Fibroblast of villous mesenchyme (primary cell): Measurements from ENCODE around the gene KCNMA1. TPM values are rescaled to one million over a fixed set of nuclear protein-coding genes. Genes with fewer than 3 reads are reported as not detected.

Experiments used
- DNase-seq: peaks from one replicate; pipeline ENCODE4 v3.0.0-alpha.2; 2010; ENCODE audit warnings: low read depth
- H3K4me3 ChIP-seq: 2 replicates; pipeline ENCODE4 v1.5.1; 2011; ENCODE audit warnings: low read depth, mild to moderate bottlenecking, low read length
- total RNA-seq: library from RNA; depleted of rRNA; stranded (reverse); fragments of >200 nt; gene quantifications from 2 replicates; pipeline ENCODE4 v1.2.3, GENCODE V29; 2012
- TF ChIP-seq, protein P1 (sequence below): IDR thresholded peaks from 2 replicates; pipeline ENCODE4 v1.5.1; 2012; ENCODE audit warnings: low read depth, mild to moderate bottlenecking, low read length; ENCODE audit not compliant: insufficient read depth

The KCNMA1 gene
- total RNA-seq, 1 donor, result 36.7 TPM

DNA sequence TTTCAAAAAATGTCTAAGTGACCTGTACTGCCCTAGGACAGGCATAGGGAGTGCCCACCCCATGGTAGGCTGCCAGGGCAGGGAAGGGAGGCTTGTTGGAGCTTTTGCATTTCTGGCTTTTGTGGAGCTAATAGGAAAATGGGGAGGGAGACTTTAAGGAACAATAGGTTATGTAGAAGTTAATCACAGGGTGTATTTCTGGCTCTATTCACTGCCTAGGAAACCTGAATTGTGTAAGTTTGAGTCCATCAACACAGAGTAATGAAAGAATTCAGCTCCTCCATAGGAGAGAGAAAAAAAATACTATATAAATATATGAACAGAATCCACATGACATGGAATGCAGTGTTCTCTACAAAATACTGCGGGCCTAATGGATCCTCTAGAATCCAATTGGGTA is 661.5 kb downstream of the KCNMA1 start:
- H3K4me3 ChIP-seq, result no peak overlapping the region
- TF ChIP-seq, protein P1, sequence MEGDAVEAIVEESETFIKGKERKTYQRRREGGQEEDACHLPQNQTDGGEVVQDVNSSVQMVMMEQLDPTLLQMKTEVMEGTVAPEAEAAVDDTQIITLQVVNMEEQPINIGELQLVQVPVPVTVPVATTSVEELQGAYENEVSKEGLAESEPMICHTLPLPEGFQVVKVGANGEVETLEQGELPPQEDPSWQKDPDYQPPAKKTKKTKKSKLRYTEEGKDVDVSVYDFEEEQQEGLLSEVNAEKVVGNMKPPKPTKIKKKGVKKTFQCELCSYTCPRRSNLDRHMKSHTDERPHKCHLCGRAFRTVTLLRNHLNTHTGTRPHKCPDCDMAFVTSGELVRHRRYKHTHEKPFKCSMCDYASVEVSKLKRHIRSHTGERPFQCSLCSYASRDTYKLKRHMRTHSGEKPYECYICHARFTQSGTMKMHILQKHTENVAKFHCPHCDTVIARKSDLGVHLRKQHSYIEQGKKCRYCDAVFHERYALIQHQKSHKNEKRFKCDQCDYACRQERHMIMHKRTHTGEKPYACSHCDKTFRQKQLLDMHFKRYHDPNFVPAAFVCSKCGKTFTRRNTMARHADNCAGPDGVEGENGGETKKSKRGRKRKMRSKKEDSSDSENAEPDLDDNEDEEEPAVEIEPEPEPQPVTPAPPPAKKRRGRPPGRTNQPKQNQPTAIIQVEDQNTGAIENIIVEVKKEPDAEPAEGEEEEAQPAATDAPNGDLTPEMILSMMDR, result no peak
- DNase-seq, result no peak

DNA sequence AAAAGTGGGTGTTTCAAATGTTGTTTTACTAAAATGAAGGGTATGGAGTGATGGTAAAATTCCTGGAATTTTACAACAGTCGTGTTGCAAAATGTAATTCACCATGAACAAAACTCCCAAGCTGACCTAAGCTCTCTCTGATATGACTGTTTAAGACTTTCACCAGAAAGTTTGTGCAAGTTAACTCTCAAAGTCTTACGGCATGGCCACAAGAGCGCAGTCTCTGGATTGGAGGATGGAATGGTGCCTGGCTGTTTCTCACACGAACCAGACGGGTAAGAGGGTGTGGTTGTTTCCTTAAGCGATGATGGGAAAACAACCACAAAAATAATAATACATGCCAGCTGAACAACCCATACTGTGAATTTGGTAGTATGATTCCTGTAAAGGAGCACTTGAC is 662.5 kb downstream of the KCNMA1 start:
- peak; percentile 53 for DNase-seq
- no peak overlapping the region for H3K4me3 ChIP-seq
- TF ChIP-seq, protein P1, result no peak

DNA sequence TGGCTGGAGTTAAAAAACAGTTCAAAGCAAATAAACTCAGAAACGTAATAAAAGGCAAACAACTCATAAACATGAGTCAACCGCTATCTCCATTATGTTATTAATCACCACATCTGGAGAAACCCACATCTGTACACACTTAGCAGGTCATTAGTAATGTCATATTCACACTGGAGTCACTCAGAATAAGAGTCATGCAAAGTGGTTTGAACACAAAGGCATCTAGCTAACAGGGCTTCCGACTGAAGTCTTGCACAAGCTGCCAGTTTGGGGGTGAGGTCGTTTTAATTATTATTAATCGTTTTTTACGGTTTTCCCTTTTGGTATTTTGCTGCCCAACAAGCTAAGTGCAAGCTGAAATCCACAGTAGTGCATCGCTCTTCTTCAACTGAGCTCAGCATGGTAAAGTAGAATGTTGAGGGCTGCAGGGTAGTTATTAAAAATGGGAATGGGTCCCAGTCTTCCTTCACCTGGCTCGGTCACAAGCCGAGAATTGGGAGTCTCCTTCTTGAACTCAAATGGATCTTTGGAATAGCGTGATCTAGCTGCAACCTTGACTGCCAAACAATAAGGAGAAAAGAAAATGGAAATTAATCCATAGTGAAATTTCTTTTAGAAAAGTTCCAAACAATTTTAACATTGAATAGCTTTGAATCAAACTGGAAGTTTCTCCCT is 663.5 kb downstream of the KCNMA1 start:
- peak; percentile 70 for DNase-seq
- H3K4me3 ChIP-seq, result no peak overlapping the region
- TF ChIP-seq, protein P1, result no peak

DNA sequence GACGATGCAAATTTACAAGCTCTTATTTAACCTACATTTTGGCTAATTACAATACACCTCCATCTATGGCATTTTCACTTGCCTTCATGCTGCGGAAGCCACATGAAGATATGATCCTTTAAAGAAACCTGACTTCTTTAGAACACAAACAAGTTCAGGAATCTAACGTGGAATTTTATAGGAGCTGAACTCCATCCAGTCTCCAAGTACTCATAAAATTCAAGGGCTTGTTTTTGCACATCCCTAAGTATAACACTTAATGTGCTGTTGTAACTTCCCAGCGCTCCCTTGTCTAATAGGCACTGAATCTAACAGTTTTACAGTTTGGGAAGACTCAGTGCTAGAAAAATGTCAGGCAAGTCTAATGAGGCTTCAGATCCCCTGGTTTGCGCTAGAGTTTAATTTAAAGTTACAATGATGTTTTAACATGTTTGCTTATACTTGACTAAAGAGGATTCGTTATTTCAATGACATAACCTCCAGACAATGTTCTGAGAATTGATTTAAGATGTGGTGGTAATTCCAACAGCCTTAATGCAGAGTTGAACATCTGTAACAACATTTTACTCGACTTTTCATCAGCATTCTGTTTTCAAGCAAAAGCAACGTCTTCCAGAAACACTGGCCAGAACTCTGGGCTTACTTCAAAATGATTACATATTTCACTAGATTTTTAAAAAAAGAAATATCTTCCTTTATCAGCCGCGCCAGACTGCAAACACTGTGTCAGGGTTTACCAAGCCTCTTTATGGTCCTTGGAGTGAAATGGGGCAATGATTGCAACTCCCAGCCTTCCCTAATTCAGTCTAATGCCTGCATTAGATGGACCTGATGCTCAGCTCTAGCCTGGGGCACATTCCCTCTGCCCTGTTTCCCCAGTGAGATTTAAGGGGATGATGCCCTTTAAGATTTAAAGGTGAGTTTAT is 664.3 kb downstream of the KCNMA1 start:
- no peak overlapping the region for H3K4me3 ChIP-seq
- peak; percentile 57 for DNase-seq
- TF ChIP-seq, protein P1, result no peak

DNA sequence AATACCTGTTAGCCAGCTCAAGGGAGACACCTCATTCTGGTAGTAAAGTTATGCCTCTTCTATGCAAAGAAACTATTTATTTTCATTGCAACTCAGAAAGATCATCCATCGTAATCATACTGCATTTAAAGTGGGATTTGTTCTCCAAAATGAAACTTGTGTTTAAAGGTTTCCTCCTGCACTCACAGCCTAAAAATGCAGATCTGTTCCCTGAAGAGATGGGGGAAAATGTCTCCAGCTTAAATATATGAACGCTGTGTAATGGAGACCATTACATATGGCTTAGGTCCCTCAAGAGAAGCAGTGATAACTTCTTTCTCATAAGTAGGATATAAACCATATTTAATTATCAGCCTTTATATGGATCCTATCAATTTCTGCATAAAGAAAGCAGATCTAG is 665.1 kb downstream of the KCNMA1 start:
- TF ChIP-seq, protein P1, result no peak
- DNase-seq, result no peak
- no peak overlapping the region for H3K4me3 ChIP-seq

DNA sequence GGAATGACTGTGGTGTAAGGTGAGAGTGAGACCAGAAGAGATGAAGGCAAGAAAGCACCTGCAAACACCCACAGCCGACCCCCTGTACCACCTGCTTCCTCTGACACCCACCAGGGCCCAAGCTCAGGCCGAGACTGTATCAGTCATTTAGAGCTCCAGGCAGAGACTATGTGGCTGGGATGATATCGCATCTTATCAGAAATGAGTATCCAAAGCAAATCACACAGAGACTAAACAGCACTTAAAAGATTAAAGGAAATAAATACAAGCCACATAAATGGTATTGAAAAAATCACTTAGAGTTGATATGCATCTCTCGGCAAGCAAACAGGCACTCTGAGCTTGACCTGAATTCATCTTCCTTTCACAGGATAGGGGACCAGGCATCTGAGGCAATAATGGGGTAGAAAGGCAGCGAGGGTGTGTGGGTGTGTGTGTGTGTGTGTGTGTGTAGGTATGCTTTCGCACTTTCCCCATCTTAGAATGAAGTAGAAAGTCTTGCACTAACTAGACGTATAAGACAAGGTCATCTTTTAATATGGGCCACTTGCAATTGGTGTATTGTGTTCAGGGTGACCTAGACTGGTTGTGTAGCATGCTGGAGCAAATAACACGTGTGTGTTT is 665.9 kb downstream of the KCNMA1 start:
- DNase-seq, result no peak
- TF ChIP-seq, protein P1, result no peak
- H3K4me3 ChIP-seq, result no peak overlapping the region
